Non-pigmented ciliary epithelial cell (primary cell): ENCODE measurements around the gene ARMH3.

Experiments used
- DNase-seq: peaks from one replicate; pipeline ENCODE4 v3.0.0-alpha.2; 2010; ENCODE audit warnings: low read depth

ARMH3 gene

DNA sequence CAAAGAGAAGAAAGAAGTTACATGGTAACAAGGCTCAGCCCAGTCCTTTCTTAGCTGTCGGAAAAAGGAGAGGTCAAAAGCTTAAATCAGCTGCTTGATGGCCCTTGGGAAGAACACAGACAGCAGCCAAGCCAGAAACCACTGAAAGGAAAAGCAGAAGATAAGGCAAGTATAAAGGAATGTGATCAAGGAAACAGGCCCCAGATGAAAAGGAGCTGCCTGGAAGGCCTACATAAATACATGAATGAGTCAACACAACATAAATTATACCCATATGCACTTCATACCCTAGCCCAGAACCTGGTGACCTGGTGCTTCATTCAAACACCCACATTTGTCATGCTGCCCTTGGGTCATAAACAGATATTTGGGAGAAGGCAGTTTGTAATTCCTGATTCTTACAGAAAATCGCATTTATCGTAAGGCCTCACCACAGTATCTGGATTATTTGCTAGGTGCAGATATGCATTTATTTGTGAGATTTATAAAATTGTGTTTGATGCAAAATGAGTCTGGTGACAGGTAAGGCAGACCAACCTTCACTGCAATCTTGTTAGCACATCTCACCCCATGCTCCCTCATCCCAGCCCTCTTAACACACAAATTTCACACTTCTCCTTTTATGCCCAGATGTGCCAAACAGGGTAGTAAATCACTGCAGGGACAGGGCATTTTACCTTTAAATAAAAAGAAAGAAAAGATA, 117.5 kb downstream of the ARMH3 start:
- peak; percentile 91 for DNase-seq

DNA sequence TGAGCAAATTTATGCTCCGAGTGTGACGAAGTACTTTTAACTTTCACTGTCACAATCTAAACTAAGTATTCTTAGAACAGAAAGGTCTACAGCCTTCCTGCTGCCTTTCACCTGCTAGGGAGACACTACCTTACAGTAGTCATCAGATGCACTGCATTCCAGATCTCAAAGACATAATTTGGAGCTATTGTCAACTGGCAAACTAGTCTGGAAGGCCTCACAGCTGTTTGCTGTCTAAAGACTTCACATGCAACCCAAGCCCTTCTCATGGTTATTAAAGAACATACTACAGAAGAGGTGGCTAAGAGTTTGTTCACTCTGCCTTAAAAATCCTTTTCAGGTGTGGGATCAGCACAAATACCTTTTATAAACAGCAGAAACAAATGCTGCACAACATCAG, 120.5 kb downstream of the ARMH3 start:
- no peak for DNase-seq

DNA sequence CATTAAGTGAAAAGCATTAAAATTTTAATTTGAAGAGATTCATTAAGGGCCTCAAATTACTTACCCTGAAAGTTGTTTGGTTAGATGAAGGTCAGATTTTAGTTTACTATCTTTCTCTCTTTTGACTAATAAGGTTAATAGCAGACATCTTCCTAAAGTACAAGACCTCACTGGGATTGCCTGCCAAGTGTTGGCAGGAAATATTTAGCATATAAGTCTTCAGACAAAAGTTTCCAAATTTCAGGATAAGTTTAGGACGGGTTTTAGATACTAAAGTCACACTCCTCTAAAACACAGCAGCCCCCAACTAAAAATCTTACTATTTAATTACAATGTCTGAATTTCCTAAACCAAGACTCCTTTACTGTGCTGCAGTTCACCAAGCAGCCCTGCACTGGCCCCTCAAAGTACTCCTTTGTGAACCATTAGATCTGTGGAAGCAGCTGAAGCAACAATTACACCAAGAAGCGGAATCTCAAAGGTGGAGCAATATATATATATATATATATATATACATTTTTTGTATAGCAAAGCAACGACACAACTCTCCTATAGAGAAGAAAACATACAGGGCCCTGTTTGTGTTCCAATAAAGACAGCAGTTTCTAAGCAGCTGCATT, 121.2 kb downstream of the ARMH3 start:
- no peak for DNase-seq

DNA sequence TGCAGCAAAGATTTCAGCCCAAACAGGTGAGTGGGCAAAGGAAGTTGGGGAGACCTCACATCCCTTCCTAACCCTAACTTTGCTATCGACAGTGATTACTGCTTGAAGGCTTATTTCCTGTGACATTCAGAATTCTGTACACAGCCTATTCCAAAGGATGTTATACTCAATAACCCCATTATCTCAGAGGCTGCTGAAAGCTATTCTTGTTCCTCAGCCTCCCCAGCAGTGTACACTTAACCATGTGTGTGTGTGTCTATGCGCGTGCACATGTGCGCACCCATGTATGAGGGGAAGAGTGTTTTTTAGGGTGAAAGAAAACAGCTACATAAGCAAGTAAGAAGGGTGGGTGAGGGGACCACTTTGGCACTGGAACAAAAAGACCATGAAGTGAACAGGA, 122.0 kb downstream of the ARMH3 start:
- no peak for DNase-seq

DNA sequence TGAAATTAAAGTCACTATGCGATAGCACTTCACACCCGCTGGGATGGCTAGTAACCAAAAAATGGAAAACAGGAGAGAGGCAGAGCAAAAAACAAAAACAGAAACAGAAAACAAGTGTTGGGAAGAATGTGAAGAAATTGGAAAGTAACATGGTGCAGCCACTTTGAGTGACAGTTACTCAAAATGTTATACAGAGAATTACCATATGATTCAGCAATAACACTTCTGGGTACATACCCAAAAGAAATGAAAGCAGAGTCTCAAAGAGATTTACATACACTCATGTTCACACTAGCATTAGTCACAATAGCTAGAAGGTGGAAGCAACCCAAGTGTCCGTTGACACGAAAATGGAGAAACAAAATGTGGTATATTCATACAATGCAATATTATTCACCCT, 123.8 kb downstream of the ARMH3 start:
- no peak for DNase-seq

- DNase-seq: no peak
Observed at GRCh38 chr10:101925027-101925426, 130.9 kb downstream of the ARMH3 start.

GRCh38 chr10:101923256-101923655, 132.7 kb downstream of the ARMH3 start:
- DNase-seq: no peak

DNA sequence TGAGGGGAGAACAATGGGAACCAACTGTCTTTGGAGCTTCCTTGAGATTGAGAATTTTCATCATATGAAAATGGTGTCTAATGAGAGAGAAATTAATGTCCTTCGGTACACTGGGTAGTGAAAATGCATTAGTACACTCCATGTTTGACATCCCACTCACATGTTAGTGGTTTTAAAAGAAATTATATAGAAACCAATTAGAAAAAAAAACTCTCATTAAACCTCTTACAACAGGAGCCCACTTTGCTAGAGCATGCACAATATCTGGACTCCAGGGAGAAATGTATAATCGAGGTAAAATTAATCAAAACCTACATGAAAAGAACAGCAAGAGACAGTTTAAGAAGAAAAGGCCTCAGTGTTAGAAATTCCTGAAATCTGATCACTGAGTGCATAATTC, 133.1 kb downstream of the ARMH3 start:
- no peak for DNase-seq

DNA sequence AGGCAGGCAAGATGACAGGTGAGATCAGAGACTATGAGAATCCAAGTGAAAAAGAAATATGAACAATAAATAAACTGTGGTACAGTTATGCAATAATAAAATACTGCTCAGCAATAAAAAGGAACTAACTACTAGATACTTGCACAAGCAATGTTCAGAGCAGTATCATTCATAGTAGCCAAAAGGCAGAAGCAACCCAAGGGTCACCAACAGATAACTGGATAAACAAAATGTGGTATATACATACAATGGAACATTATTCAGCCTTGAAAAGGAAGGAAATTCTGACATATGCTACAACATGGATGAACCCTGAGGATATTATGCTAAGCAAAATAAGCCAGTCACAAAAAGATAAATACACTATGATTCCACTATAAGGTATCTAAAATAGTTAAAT, 135.4 kb downstream of the ARMH3 start:
- DNase-seq: no peak

DNA sequence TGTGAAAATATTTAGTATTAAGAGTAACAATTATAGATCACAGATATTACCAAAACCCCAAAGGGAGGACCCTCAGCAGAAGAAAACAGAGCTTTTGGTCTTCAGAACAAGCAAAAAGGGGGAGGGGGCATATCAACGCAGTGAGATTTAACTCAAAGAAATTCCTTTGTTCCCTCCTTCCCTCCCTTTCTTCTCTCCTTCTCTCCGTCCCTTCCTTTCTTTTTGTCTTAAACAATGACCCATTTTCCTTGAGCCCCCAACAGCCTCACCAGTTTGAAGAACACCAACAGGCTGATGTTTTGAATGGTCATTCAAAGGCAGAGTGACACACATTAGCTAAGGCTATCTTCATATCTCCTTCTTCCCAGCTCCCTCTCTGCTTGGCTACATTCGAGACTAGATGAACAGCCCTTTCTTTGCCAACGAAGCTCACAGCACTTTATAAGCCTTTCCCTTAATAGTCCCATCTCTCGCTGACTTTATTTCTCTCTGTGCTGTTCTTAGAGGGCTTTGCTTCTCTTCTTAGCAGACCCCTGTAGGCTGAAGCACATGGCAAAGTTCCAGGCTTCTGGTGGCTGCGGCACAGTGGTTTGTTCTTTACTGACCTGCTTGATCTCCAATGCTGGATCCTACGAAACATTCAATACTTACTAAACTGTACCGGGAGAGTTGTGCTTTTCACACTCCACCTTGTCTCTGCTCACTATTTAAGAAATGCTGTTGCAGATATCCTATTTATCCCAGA, 136.8 kb downstream of the ARMH3 start:
- no peak for DNase-seq

GRCh38 chr10:101912561-101913179, 143.3 kb downstream of the ARMH3 start:
- DNase-seq: no peak

DNA sequence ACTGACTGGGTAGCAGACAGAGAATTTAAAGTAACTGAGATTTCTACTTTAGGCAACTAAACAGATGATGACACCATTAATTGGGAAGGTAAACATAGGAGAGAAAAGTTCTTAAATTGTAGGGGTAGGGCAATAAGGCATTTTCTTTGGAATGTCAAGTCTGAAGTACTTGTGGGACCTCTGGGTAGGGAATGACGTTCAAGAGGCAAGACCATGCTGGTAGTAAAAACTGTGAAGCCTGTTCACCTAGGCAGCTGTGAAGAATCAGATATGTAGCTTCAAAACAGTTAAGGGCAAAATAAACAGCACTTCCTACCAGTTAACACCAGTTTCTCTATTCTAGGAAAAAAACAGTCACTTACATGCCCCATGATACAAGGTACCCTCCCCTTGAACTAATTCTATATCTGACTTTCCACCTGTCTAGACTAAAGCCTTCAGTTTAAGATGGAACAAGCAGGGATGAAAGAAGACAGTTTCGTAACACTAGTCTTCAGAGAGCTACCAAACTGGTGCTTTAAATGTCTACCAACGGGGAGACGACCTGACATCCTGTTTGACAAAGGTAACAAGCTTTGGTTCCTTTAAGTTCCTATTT, 149.3 kb downstream of the ARMH3 start:
- no peak for DNase-seq

- DNase-seq: no peak
Observed at GRCh38 chr10:101905251-101905650, 150.7 kb downstream of the ARMH3 start.

- DNase-seq: no peak
Observed at GRCh38 chr10:101903827-101904550, 152.0 kb downstream of the ARMH3 start.

GRCh38 chr10:101902820-101903145, 153.2 kb downstream of the ARMH3 start:
- no peak for DNase-seq

DNA sequence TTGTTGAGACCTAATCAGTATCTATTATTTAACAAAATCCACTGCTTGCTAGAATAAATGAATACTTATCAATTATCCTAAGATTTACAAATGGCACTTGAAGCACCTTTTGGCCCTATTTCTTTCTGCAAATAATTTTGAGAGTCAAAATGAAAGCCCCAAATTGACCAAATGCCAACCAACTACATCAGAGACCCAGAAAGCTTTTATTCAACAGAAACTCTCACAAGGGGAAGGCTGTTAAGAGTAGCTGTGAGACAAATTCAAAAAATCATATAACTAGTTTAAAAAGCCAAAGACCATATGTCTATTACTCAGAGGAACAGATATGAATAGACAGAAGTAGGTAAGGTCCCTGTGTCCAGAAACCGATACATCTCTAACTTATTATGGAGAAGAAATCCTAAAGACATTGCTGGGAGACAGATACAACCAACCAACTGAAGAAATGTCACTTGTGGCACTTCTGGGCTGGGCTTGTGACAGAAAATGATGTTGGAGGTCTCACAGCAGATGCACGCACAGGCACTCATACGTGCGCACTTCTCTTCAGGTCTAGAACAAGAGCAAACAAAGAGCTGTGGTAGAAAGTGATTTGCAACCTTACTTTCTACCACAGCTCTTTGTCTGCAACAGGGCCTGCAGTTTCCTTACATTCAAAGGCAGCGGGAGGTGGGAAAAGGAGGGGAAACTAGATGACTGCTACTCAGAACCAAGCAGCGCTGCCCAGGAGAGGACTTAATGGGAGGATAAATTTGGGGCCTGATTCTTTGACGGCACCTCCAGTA, 153.7 kb downstream of the ARMH3 start:
- no peak for DNase-seq

- no peak for DNase-seq
Observed at GRCh38 chr10:101901340-101901739, 154.6 kb downstream of the ARMH3 start.

GRCh38 chr10:101897633-101898032, 158.3 kb downstream of the ARMH3 start:
- DNase-seq: no peak

DNA sequence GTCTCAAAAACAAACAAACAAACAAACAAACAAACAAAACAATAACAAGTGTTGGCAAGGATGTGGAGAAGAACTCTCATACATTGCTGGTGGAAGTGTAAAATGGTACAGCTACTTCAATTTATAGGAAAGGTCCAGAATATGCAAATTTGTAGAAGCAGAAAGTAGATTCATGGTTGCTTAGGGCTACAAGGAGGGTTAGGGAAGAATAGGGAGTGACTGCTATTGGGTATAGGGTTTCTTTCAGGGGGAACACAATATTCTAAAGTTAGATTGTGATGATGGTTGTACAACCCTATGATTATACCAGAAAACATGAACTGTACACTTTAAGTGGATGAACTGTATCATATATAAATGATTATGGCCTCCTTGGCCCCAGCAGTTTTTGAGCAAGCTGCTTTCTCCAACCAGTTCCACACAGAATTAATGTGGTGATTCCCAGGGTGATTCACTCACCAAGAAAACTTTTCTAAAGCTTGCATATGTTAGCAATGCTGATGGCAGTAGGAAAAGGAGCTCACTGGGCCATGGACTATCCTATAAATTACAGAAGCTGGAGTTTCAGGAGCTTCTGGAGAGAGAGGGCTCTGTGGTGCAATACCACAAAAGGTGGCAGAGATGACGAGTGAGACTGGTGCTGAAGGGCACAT, 159.6 kb downstream of the ARMH3 start:
- DNase-seq: no peak

DNA sequence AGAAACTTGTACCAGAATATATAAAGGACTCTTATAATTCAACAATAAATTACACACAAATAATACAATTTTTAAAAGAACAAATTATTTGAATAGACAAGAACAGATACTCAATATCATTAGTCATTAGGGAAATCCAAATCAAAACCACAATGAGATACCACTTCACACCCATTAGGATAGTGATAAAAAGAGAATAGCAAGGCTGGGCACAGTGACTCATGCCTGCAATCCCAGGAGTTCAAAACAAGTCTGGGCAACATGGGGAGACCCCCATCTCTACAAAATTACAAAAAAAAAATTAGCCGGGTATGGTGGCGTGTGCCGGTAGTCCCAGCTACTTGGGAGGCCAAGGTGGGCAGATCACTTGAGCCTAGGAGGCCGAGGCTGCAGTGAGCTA, 160.2 kb downstream of the ARMH3 start:
- no peak for DNase-seq

GRCh38 chr10:101894742-101895141, 161.2 kb downstream of the ARMH3 start:
- DNase-seq: no peak
